GM18517 (cell line): ENCODE data around the gene HES4.

ENCODE experiments used
- ATAC-seq: cut with Tn5 transposase; IDR thresholded peaks from one replicate; pipeline ENCODE4 v1.9.1; 2021; ENCODE audit warnings: mild to moderate bottlenecking, moderate library complexity; ENCODE audit not compliant: unreplicated experiment

Gene HES4

DNA sequence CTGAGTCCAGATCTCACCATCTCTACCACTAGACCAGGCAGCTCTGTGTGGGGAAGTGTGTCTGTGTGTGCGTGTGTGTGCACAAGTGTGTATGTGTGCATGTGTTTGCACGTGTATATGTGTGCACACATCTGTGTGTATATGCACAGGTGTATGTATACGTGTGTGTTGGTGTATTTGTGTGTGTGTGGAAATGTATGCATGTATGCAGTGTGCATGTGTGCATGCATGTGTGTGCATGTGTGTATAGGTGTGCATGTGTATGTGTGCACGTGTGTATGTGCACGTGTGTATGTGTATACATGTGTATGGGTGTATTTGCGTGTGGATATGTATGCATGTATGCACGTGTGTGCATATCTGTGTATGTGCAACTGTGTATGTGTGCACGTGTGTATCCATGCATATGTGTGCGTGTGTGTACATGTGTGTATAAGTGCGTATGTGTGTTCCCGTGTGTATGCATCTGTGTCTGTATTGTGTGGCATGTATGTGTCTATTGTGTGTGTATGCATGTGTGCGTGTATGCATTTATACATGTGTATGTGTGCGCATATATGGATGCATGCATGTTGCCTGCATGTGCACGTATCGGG is 30.5 kb downstream of the HES4 start:
- no peak for ATAC-seq

DNA sequence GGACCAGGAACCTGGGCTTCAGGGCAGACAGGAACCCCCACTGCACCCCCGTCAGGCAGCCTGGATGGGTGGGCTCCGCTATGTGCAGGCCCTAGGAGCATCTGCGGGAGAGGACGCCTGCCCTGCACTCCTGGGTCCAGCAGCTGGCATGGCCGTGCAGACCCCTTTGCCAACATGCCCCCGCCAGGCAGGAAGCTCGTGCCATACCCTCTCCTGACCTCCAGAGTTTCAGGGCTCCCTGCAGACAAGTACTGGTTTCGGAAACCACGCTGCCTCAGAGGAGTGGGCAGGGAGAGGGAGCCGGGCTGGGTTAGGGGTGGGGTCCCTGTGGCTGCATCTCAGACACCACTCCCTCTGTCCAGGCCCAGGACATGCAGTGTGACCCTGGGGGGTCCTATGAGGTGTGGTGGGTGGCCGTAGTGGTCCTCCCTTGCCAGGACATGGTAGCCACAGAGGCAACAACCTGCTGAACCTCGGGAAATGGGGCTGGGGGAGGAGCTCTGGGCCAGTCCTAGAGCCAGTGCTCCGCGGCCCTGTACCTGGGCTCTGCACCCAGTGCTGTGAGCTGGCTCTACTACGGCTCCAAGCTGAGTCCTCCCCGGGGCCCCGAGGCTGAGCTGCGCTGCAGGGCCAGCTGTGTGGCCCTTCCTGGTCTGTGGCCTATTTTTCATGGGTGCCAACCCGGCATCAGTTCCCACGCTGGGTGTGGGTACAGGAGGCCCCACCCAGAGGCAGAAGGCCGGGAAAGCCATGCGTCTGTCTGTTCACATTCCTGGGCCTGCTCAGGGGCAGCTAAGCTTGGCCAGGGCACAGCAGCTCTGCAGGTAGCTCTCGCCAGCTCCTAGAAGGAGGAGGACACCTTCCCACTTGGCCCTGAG is 32.2 kb downstream of the HES4 start:
- no peak for ATAC-seq

DNA sequence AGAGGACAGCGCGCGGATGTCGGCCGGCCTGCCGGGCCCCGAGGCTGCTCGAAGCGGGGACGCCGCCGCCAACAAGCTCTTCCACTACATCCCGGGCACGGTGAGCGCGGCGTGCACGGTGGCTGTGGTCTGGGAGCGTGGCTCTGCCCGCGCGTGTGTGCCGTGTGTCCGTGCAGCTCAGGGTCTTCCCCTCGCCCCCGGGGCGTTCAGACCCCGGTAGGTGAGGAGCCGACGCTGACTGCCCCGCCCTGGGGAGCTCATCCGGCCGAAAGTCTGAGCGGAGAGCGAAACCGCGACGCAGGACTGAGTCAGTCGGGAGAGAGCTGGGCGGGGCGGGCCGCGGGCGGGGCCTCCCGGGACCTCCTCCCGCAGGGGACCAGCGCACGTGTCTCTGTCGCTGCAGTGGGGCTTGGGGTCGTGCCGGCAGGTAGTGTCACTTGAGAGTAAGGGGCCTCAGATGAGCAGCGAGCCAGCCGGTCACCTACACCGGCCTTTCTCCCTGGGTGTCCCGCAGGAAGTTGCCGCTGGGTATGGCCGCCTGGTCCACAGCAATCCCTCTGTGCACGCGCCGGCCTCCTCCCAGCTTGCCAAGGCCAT is 33.1 kb downstream of the HES4 start:
- ATAC-seq = no peak

DNA sequence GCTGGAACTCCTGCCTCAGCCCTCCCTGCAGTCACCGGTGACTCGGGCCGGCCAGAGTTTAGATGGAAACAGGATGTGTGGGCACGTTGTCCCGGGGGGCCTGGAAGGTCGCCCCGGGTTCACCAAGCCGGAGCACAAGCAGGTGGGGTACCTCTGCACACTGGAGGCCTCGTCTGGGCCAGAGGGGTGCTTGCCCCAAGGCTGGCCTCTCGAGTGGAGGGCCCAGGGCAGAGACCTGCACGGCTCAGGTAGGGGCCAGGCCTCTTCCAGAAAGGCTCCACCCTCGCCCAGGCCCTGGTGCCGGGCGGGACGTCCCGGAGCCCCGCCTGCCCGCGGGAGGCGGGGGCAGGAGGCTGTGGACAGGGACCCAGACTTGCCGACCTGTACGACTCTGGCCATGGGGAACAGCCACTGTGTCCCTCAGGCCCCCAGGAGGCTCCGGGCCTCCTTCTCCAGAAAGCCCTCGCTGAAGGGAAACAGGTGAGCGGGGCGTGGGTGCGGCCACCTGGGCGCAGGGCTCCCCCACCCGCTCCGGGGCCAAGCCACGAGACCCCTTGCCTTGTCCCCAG is 33.7 kb downstream of the HES4 start, which contains the start of gene PLEKHN1:
Gene PLEKHN1 (plus strand): TSS at position 348 of the 569 bp plus-strand sequence. CDS start 50 bp downstream, at position 398.
- ATAC-seq = no peak

DNA sequence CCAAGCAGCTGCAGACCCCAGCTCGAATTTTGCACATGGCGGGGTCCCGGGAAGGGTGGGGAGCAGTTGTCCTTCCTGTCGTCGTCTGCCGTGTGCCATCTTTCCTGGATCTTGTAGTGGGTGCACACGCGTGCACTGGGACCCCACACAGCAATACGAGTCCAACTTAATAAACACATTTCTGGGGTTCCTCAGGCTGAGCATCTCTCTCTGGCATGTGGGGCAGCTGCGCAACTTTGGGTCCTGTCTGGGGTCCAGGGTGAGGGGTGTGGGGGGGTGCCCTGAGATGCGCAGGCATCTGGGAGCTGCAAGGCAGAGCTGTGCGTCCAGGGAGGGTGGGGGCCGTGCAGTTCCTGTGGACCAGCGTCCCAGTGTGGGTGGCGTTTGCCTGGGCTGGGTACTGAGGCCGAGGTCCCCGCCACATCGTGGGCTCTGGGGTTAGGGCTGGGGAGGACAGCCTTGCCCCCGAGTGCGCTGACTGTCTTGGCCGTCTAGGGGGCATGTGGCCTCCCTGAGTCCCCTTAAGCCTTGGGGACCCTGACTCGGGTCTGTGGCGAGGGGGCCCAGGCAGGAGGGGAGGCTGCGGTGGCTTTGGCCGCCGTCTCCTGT is 34.3 kb downstream of the HES4 start:
- ATAC-seq = no peak

DNA sequence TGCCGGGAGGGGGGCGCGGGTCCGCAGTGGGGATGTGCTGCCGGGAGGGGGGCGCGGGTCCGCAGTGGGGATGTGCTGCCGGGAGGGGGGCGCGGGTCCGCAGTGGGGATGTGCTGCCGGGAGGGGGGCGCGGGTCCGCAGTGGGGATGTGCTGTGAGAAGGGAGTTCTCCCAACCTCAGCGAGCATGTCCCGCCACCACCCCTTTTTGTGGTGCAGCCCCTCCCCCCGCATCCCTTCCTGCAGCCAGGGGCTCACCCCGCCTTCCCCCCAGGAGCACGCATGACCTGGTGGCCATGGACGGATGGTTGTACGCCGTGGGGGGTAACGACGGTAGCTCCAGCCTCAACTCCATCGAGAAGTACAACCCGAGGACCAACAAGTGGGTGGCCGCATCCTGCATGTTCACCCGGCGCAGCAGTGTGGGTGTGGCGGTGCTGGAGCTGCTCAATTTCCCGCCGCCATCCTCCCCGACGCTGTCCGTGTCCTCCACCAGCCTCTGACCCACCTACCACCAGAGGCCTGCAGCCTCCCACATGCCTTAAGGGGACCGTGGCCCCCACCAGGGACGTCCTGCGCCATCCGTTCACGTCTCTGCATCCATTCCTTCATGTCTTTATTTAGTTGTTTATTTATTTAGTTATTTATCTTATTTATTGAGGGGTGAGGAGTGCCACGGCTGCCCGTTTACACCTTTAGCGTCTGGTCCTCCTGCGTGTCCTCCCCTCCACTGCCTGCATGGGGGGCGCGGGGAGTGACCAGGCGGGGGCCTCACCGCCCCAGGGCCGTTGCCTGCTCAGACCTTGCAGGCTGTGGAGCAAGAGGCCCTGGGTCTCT is 35.0 kb downstream of the HES4 start:
- ATAC-seq = no peak

DNA sequence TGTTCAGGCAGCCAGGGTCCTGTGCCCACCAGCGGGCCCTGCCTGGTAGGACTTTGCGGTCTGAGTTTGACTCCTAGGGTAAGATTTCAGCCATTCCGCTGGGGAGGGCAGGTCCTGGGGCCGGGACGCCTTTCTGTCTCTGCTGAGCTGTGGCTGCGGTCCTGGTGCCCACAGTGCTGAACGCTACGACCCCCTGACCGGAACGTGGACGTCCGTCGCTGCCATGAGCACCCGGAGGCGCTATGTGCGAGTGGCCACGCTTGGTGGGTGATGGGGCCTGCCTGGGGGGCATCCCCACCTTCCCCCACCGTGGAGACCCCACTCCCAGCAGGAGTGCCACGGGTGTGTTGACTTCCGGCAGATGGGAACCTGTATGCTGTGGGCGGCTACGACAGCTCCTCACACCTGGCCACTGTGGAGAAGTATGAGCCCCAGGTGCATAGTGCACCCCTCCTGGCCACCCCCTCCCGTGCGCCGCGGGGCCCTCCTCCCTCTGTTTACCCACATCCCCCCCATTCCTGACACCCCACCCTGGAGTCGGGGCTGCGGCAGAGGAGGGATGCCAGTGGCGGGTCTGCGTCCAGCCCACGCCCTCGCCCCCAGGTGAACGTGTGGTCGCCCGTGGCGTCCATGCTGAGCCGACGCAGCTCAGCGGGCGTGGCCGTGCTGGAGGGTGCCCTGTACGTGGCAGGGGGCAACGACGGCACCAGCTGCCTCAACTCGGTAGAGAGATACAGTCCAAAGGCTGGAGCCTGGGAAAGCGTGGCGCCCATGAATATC is 36.0 kb downstream of the HES4 start:
- ATAC-seq = no peak

DNA sequence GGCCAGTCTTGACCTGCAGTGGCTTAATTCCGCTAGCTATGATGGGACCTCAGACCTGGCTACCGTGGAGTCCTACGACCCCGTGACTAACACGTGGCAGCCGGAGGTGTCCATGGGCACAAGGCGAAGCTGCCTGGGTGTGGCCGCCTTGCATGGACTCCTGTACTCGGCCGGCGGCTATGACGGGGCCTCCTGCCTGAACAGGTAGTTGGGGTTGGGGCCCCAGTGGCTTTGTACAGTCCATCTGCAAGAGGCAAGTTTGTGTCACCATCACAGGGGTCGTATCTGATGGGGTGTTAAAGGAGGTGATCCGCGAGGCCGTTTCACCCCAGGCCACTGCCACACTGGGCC is 36.6 kb downstream of the HES4 start:
- no peak for ATAC-seq

DNA sequence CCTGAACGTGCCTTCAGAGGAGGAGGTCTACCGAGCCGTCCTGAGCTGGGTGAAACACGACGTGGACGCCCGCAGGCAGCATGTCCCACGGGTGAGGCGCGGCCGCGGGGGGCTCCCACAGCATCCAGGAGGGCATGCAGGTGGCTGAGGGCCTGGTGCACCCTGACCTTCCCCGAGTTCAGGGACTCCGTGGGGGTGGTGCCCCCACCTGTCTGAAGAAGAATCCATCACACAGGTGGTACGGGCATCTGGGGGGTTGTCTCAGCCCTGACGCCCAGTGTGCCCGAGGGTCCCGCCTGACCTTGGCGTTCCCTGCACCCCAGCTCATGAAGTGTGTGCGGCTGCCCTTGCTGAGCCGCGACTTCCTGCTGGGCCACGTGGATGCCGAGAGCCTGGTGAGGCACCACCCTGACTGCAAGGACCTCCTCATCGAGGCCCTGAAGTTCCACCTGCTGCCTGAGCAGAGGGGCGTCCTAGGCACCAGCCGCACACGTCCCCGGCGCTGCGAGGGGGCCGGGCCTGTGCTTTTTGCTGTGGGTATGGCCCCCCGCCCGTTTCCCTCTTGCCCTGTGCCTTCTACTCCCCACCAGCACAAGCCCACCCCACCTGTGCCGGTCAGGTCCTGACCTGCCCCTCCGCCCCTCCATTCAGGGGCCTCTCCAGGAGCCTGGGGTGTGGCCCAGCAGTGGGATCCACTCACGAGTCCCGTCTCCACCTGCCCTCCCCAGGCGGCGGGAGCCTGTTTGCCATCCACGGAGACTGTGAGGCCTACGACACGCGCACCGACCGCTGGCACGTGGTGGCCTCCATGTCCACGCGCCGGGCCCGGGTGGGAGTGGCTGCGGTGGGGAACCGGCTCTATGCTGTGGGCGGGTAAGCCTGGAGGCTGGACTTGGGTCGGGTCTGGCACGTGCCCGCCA is 37.3 kb downstream of the HES4 start:
- ATAC-seq = no peak

DNA sequence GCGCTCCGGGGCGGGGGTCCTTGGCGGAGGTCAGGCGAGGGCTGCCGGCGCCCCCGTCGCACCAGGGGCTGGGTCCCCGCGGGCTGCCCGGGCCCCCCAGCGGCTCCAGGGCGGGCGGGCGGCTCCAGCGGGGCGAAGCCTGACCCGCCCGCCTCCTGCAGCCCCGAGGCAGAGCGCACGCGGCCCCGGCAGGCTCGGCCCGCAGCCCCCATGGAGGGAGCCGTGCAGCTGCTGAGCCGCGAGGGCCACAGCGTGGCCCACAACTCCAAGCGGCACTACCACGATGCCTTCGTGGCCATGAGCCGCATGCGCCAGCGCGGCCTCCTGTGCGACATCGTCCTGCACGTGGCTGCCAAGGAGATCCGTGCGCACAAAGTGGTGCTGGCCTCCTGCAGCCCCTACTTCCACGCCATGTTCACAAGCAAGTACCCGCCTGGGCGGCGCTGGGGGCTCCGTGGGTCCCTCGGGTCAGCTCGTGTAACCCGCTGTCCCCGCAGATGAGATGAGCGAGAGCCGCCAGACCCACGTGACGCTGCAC is 38.7 kb downstream of the HES4 start:
- ATAC-seq = no peak

DNA sequence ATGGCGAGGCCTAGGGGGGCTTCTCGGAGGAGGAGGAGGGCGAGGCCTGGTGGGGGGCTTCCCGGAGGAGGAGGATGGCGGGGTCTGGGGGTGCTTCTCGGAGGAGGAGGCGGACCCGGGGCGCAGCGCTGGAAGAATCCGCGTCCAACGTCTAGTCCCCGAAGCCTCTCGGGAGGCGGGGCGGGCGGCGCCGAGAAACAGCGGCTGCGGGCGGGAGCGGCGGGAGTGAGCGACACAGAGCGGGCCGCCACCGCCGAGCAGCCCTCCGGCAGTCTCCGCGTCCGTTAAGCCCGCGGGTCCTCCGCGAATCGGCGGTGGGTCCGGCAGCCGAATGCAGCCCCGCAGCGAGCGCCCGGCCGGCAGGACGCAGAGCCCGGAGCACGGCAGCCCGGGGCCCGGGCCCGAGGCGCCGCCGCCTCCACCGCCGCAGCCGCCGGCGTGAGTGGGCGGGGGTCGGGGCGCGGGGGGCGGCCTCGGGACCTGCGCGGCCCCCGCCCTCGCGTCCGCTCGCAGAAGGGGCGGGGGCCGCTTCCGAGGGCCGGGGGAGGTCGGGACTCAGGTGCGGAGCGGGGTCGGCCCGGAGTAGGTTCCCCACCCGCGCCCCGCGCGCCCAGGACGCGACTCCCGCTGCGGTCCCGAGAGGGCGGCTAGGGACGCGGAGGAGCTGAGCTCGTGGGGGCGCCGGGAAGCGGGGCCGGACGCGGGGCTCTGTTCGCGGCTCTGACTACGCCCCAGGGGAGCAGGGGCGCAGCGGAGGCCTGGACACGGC is 39.4 kb downstream of the HES4 start, which contains the start of gene KLHL17:
Gene KLHL17 (plus strand): TSS at position 222 of the 769 bp plus-strand sequence. CDS start 110 bp downstream, at position 332.
- ATAC-seq = no peak

DNA sequence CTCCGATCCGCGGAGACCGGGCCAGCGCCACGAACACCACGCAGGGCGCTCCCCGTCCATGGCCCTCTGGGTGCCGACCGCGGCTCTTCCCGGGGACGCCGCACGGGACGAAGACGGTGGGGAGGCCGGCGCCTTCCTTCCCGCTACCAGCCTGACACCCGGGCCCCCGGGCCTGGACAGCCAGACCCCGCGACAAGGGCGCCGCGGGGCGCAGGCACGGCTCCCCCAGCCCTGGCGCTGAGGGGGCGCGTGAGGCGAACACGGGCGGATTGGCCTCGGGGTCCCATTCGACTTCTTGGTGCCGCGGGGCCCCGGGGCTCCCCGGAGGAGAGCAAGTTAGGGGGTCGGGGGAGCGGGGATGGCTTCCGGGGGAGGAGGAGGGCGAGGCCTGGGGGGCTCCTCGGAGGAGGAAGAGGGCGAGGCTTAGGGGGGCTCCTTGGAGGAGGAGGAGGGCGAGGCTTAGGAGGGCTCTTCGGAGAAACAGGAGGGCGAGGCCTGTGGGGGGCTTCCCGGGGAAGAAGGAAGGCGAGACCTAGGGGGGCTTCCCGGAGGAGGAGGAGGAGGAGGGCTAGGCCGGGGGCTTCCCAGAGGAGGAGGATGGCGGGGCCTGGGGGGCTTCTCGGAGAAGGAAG is 40.0 kb downstream of the HES4 start:
- no peak for ATAC-seq

DNA sequence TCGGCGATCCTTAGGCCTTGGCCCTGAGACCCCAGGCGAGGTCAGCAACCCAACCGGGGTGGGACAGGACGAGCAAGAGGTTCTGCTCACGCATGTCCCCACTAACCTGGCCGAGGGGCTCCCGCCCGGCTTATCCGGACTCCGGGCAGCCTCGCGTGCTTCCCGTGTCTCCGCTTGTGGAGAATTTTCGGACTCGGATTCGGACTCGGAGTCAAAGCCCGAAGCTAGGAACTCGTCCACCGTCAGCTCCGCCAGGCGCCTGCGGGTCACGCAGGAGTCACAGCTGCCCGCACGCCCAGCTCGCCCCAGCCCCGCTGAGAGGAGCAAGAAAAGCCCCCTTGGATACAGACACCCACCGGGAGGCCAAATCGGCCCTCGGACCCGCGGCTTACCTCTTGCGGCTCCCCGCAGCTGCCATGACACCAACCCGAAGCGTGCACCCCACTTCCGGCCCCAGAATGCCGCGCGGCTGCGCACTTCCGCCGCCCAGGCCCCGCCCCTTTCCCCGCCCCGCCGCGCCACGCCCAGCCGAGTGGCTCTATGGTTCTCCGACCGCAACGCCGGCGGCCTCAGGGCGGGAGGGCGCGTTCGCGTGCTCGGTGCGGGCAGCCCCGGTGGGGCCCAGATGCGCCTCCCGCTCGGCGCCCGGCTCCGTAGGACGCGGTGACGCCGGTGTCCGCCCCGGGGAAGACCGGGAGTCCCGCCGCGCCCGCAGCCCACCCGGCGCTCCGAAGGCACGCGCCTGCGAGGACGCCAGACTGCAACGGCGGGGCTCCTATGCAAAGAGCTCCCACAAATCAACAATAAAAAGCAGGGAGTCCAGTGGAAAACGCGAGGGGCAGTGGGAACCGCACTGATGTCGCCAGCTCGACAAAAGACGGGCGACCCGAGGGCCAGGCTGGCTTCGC is 40.8 kb downstream of the HES4 start, which contains the start of gene NOC2L:
Gene NOC2L (minus strand): TSS at position 434 of the 908 bp plus-strand sequence. CDS start 16 bp downstream, at position 418.
- ATAC-seq = peak; percentile 57

DNA sequence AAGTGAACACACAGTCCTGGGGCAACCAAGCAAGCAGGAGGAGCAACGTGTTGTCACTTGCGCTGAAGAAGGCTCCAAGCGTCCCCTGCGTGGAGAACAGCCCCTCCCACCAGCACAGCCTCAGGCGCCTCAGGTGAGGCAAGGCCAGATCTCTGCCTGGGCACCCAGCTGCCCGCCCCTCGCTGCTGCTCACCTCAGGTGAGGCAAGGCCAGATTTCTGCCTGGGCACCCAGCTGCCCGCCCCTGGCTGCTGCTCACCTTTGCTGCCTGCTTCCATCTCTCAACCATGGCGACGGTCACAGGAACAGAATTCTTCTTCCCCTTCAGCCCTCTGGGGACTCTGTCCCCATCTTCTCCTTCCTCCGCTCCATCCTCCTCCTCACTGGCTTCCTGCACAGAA is 43.3 kb downstream of the HES4 start:
- ATAC-seq = no peak

DNA sequence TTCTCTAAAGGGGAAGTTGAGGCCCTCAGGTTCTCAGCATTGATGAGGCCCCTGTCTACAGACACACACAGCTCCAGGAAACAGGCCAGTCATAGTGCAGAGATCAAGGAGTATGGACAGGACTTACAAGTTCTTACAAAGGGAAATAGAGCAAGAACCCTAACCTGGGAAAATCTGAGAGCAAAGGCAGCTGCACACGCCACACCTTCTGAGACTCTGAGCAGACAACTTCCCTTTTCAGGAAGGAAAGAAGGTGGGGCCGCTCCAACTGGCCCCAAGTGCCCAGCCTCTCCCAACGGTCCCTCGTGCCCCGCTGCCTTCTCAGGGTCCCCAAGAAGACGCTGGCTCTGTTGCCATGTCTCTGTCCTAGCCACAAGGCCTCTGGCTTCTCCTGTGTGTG is 44.4 kb downstream of the HES4 start:
- no peak for ATAC-seq

DNA sequence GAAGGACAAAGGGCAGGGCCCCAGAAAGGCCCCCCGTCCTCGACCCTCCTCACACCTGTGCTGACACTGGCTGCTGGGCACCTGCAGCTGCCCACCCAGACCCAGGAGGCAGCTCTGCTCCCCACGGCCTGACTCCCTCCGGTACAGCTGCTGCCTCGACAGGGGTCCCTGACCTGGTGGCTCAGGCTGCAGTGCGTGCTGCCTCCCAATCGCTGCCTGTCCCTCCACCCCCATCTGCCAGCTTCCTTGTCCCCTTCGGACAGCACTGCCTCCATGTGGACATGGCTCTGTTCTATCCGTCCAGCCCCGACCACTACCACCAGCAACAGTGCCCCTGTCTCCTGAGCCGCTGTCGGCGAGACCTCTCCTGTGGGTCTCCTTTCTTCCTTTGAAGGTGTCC is 45.0 kb downstream of the HES4 start:
- ATAC-seq = no peak
